C4-2B (cell line): ENCODE data around the gene ATF7IP.

ENCODE experiments used
- ZFX ChIP-seq: fragments of 450-650 bp; IDR thresholded peaks from 2 replicates; pipeline ENCODE4 v1.6.1; 2017
- TF ChIP-seq, protein P1 (sequence below): fragments of 450-650 bp; conservative IDR thresholded peaks from 2 replicates; pipeline ENCODE4 v1.5.1; 2017; ENCODE audit warnings: mild to moderate bottlenecking

DNA sequence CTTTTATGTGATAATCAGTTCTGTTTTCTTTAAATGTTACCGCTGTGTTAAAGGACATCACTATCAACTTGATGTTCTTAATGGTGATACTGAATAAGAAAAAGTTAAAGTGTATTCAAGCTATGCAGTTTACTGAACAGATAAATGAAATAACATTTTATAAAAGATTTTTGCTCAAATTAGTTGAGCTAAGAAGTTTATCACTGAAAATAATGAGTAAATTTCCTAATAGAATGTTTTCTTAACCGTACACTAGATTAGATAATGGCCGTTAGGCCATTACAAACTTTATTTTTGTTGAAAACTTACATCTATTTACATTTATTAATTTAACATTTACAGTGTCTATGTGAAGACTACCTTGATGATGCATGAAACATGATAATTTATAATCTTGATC, 25.0 kb downstream of the ATF7IP start:
- TF ChIP-seq, protein P1, sequence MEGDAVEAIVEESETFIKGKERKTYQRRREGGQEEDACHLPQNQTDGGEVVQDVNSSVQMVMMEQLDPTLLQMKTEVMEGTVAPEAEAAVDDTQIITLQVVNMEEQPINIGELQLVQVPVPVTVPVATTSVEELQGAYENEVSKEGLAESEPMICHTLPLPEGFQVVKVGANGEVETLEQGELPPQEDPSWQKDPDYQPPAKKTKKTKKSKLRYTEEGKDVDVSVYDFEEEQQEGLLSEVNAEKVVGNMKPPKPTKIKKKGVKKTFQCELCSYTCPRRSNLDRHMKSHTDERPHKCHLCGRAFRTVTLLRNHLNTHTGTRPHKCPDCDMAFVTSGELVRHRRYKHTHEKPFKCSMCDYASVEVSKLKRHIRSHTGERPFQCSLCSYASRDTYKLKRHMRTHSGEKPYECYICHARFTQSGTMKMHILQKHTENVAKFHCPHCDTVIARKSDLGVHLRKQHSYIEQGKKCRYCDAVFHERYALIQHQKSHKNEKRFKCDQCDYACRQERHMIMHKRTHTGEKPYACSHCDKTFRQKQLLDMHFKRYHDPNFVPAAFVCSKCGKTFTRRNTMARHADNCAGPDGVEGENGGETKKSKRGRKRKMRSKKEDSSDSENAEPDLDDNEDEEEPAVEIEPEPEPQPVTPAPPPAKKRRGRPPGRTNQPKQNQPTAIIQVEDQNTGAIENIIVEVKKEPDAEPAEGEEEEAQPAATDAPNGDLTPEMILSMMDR, result no peak
- TF ChIP-seq ZFX, result no peak
